HepG2 (cell line): ENCODE results near the gene SLC13A3. TPM values are rescaled to one million over a fixed set of nuclear protein-coding genes. Genes with fewer than 3 reads are reported as not detected.
A peak's percentile ranks its signal among the peaks of the same experiment; 100 is the strongest.

Experiments used
- ADNP ChIP-seq: sonication (generic); formaldehyde crosslinking; IDR thresholded peaks from 2 replicates; pipeline ENCODE4 v1.4.0; 2020; ENCODE audit warnings: missing genetic modification reagents
- ATF7 ChIP-seq, 2 experiments: fragments of 450-650 bp in 1 of 2; sonication (generic) in 1 of 2; formaldehyde crosslinking in 1 of 2; IDR thresholded peaks; 2 replicates each; pipeline versions ENCODE4 v1.4.0 to v1.6.1; 2016 to 2020; ENCODE audit warnings: antibody characterized with exemption in 1 of 2, mild to moderate bottlenecking in 1 of 2, missing genetic modification reagents in 1 of 2
- FOXC1 ChIP-seq: sonication (generic); formaldehyde crosslinking; IDR thresholded peaks from 2 replicates; pipeline ENCODE4 v1.8.0; 2022; ENCODE audit warnings: mild to moderate bottlenecking, missing genetic modification reagents, borderline replicate concordance
- GATAD2A ChIP-seq: IDR thresholded peaks from 2 replicates; pipeline ENCODE4 v1.6.1; 2016
- IKZF4 ChIP-seq: sonication (generic); formaldehyde crosslinking; IDR thresholded peaks from 2 replicates; pipeline ENCODE4 v1.5.1; 2020; ENCODE audit warnings: borderline replicate concordance, mild to moderate bottlenecking, low read depth, missing genetic modification reagents; ENCODE audit errors: not compliant biosample characterization
- NCOA2 ChIP-seq: sonication (generic); formaldehyde crosslinking; IDR thresholded peaks from 2 replicates; pipeline ENCODE4 v1.8.0; 2022; ENCODE audit warnings: inconsistent platforms
- PCBP2 ChIP-seq: fragments of 200-400 bp; formaldehyde crosslinking; optimal IDR thresholded peaks from 2 replicates; pipeline ENCODE3; 2018; ENCODE audit warnings: low read length, low read depth; ENCODE audit not compliant: poor library complexity, severe bottlenecking
- POLR2AphosphoS5 ChIP-seq: IDR thresholded peaks from 2 replicates; pipeline ENCODE4 v1.6.1; 2012; ENCODE audit warnings: low read depth, low read length
- RNF2 ChIP-seq: fragments of 450-650 bp; conservative IDR thresholded peaks from 2 replicates; pipeline ENCODE4 v1.6.1; 2016; ENCODE audit warnings: low read depth
- SIX4 ChIP-seq: sonication (generic); formaldehyde crosslinking; IDR thresholded peaks from 2 replicates; pipeline ENCODE4 v1.4.0; 2020; ENCODE audit warnings: missing genetic modification reagents
- TOE1 ChIP-seq: sonication (generic); formaldehyde crosslinking; IDR thresholded peaks from 2 replicates; pipeline ENCODE4 v1.4.0; 2020; ENCODE audit warnings: mild to moderate bottlenecking, missing genetic modification reagents
- ZBTB20 ChIP-seq: sonication (generic); formaldehyde crosslinking; IDR thresholded peaks from 2 replicates; pipeline ENCODE4 v1.8.1; 2023; ENCODE audit warnings: missing genetic modification reagents, low read depth, mild to moderate bottlenecking, borderline replicate concordance
- ZNF224 ChIP-seq: sonication (generic); formaldehyde crosslinking; IDR thresholded peaks from 2 replicates; pipeline ENCODE4 v1.5.0; 2020; ENCODE audit warnings: mild to moderate bottlenecking, missing genetic modification reagents
- ZNF326 ChIP-seq: sonication (generic); formaldehyde crosslinking; IDR thresholded peaks from 2 replicates; pipeline ENCODE4 v1.4.0; 2020; ENCODE audit warnings: missing genetic modification reagents, borderline replicate concordance
- ZNF331 ChIP-seq: sonication (generic); formaldehyde crosslinking; IDR thresholded peaks from 2 replicates; pipeline ENCODE4 v1.4.0; 2020; ENCODE audit warnings: missing genetic modification reagents
- ZNF512B ChIP-seq: sonication (generic); formaldehyde crosslinking; IDR thresholded peaks from 2 replicates; pipeline ENCODE4 v1.5.1; 2020; ENCODE audit warnings: missing genetic modification reagents, mild to moderate bottlenecking, borderline replicate concordance
- ZNF674 ChIP-seq: sonication (generic); formaldehyde crosslinking; IDR thresholded peaks from 2 replicates; pipeline ENCODE4 v1.5.0; 2020; ENCODE audit warnings: low read depth, mild to moderate bottlenecking, missing genetic modification reagents
- ZNF75D ChIP-seq: sonication (generic); formaldehyde crosslinking; IDR thresholded peaks from 2 replicates; pipeline ENCODE4 v1.8.1; 2023; ENCODE audit warnings: missing genetic modification reagents, mild to moderate bottlenecking, borderline replicate concordance
- ZNF83 ChIP-seq: sonication (generic); formaldehyde crosslinking; IDR thresholded peaks from 2 replicates; pipeline ENCODE4 v1.4.0; 2020; ENCODE audit warnings: missing genetic modification reagents, mild to moderate bottlenecking, borderline replicate concordance
- polyA plus RNA-seq, 8 experiments: library from polyadenylated mRNA; depleted of rRNA in 3 of 8; stranded (reverse) in 7 of 8; unstranded in 1 of 8; fragments of >200 nt; fragmentation: Illumina TruSeq in 4 of 8; extraction: Trizol in 4 of 8; gene quantifications; 2 replicates each; pipeline versions ENCODE4 v1.2.1 to v1.2.3, GENCODE V29; 2011 to 2016; ENCODE audit warnings: low read depth in 4 of 8, missing spikeins in 1 of 8, mixed read lengths in 1 of 8; ENCODE audit not compliant: insufficient read depth in 1 of 8
- total RNA-seq, 5 experiments: library from RNA; depleted of rRNA; stranded (reverse); fragments of >200 nt; fragmentation: Illumina TruSeq; extraction: Trizol; gene quantifications; 2 replicates each; pipeline ENCODE4 v1.2.3, GENCODE V29; 2016; ENCODE audit warnings: low read depth in 1 of 5
- TF ChIP-seq, protein P1 (sequence below): sonication (generic); formaldehyde crosslinking; IDR thresholded peaks from 2 replicates; pipeline ENCODE4 v1.4.0; 2020; ENCODE audit warnings: missing genetic modification reagents
- TF ChIP-seq, protein P2 (sequence below): sonication (generic); formaldehyde crosslinking; IDR thresholded peaks from 2 replicates; pipeline ENCODE4 v1.8.0; 2022; ENCODE audit warnings: mild to moderate bottlenecking, missing genetic modification reagents; ENCODE audit not compliant: insufficient replicate concordance
- TF ChIP-seq, protein P3 (sequence below): IDR thresholded peaks from 2 replicates; pipeline ENCODE4 v1.6.1; 2016; ENCODE audit warnings: missing biosample characterization, missing genetic modification reagents, low read depth

Gene SLC13A3
- total and polyA plus RNA-seq, 2 of the 13 experiments (the other 11 are each of a cell fraction or from before 2014, with no cell fraction given) = 66.5 to 76.0 TPM

DNA sequence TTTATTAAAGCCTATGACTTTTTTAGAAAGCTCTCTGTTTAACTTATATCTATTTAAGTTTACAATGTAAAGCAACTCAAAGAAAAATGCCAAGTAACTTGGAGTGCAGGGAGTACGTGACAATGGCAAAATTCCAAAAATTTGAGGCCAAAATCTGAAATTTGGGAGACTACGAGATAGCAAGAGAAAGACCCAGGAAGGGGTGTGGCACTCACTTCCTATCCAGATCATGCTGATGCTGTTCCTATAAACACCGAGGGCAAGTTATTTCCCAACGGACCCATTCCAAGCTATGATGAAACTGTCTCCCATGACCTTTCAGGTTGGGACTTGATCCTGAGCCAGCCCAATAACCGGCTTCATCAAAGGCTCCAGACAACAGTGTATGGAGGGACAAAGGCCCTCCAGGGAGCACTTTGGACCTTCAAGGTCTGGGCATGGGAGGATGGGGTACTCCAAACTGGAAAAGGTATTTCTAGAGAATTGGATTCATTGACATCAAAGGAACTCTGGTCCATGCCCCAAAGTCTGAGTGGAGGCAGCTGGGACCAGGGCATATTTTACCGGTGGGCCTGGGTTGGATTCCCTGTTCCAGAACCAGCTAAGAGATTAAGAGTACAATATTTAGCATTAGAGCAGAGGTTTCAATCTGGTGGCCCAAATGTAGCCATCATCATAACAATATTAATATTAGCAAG is 15.7 kb upstream of the SLC13A3 start (continued):
- TF ChIP-seq TOE1 (CRISPR knock-in tag) (peak; percentile 96), ZNF83 (no peak), POLR2AphosphoS5 (no peak), ZBTB20 (CRISPR knock-in tag) (peak; percentile 94), ZNF512B (CRISPR knock-in tag) (peak; percentile 45; the same call in 1 of the 2 replicates), ZNF331 (CRISPR knock-in tag) (peak; percentile 100), NCOA2 (peak; percentile 100), GATAD2A (CRISPR knock-in tag) (peak; percentile 100), ZNF674 (CRISPR knock-in tag) (no peak), ATF7 (IDR thresholded peaks at IDR 0.05) (peak; percentile 76), ATF7 (CRISPR knock-in tag; IDR thresholded peaks at IDR 0.05) (peak; percentile 98), ADNP (CRISPR knock-in tag) (peak; percentile 71; the same call in 1 of the 2 replicates), RNF2 (peak; percentile 68; the same call in 1 of the 2 replicates), ZNF75D (CRISPR knock-in tag) (no peak), ZNF326 (CRISPR knock-in tag) (no peak), PCBP2 (no peak), ZNF224 (CRISPR knock-in tag) (0 out of 2 replicates have a peak, but pooled peaks have one; percentile 35), SIX4 (CRISPR knock-in tag) (peak; percentile 96), FOXC1 (no peak; the same call in 1 of the 2 replicates), IKZF4 (peak; percentile 36)
- TF ChIP-seq, protein P1, sequence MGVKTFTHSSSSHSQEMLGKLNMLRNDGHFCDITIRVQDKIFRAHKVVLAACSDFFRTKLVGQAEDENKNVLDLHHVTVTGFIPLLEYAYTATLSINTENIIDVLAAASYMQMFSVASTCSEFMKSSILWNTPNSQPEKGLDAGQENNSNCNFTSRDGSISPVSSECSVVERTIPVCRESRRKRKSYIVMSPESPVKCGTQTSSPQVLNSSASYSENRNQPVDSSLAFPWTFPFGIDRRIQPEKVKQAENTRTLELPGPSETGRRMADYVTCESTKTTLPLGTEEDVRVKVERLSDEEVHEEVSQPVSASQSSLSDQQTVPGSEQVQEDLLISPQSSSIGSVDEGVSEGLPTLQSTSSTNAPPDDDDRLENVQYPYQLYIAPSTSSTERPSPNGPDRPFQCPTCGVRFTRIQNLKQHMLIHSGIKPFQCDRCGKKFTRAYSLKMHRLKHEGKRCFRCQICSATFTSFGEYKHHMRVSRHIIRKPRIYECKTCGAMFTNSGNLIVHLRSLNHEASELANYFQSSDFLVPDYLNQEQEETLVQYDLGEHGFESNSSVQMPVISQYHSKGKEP (CRISPR knock-in tag) = peak; percentile 78; the same call in 1 of the 2 replicates
- TF ChIP-seq, protein P2, sequence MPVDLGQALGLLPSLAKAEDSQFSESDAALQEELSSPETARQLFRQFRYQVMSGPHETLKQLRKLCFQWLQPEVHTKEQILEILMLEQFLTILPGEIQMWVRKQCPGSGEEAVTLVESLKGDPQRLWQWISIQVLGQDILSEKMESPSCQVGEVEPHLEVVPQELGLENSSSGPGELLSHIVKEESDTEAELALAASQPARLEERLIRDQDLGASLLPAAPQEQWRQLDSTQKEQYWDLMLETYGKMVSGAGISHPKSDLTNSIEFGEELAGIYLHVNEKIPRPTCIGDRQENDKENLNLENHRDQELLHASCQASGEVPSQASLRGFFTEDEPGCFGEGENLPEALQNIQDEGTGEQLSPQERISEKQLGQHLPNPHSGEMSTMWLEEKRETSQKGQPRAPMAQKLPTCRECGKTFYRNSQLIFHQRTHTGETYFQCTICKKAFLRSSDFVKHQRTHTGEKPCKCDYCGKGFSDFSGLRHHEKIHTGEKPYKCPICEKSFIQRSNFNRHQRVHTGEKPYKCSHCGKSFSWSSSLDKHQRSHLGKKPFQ (CRISPR knock-in tag) = peak; percentile 54
- TF ChIP-seq, protein P3, sequence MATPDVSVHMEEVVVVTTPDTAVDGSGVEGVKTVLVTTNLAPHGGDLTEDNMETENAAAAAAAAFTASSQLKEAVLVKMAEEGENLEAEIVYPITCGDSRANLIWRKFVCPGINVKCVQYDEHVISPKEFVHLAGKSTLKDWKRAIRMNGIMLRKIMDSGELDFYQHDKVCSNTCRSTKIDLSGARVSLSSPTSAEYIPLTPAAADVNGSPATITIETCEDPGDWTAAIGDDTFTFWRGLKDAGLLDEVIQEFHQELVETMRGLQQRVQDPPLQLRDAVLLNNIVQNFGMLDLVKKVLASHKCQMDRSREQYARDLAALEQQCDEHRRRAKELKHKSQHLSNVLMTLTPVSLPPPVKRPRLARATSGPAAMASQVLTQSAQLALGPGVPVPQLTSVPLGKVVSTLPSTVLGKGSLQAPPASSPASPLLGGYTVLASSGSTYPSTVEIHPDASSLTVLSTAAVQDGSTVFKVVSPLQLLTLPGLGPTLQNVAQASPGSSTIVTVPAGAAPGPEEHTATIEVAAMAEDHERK (CRISPR knock-in tag) = peak; percentile 71; the same call in 1 of the 2 replicates
